ENCODE data around the gene TMEM273.

Gene TMEM273

GRCh38 chr10:49187950-49188761 is at the start of gene TMEM273:
Gene TMEM273, minus strand, starts transcription at chr10:49188391. Its CDS starts 55 bp downstream, at chr10:49188336.
- DNase-seq, result no peak

- DNase-seq, result no peak
Measured at GRCh38 chr10:49237985-49238384, 49.8 kb upstream of the TMEM273 start.

GRCh38 chr10:49235392-49235791 is 47.2 kb upstream of the TMEM273 start:
- no peak for DNase-seq

GRCh38 chr10:49231086-49231820 is 43.1 kb upstream of the TMEM273 start:
- DNase-seq, result no peak

- no peak for DNase-seq
Measured at GRCh38 chr10:49230004-49230403, 41.8 kb upstream of the TMEM273 start.

- DNase-seq, result no peak
Measured at GRCh38 chr10:49228677-49229076, 40.5 kb upstream of the TMEM273 start.

- DNase-seq, result no peak
Measured at GRCh38 chr10:49227406-49227805, 39.2 kb upstream of the TMEM273 start.

GRCh38 chr10:49226594-49226993 is 38.4 kb upstream of the TMEM273 start:
- no peak for DNase-seq

GRCh38 chr10:49225218-49225876 is 37.2 kb upstream of the TMEM273 start:
- DNase-seq, result no peak

- DNase-seq, result no peak
Measured at GRCh38 chr10:49223205-49223604, 35.0 kb upstream of the TMEM273 start.

- no peak for DNase-seq
Measured at GRCh38 chr10:49222170-49222569, 34.0 kb upstream of the TMEM273 start.

- DNase-seq, result no peak
Measured at GRCh38 chr10:49220679-49221078, 32.5 kb upstream of the TMEM273 start.

- DNase-seq, result no peak
Measured at GRCh38 chr10:49220031-49220430, 31.8 kb upstream of the TMEM273 start.

GRCh38 chr10:49219248-49219647 is 31.1 kb upstream of the TMEM273 start:
- no peak for DNase-seq

GRCh38 chr10:49218480-49218879 is 30.3 kb upstream of the TMEM273 start:
- no peak for DNase-seq

GRCh38 chr10:49217645-49218044 is 29.5 kb upstream of the TMEM273 start:
- DNase-seq, result no peak

- no peak for DNase-seq
Measured at GRCh38 chr10:49213211-49213610, 25.0 kb upstream of the TMEM273 start.

GRCh38 chr10:49212783-49213182 is 24.6 kb upstream of the TMEM273 start:
- no peak for DNase-seq

- DNase-seq, result no peak
Measured at GRCh38 chr10:49212076-49212475, 23.9 kb upstream of the TMEM273 start.

- no peak for DNase-seq
Measured at GRCh38 chr10:49208996-49209395, 20.8 kb upstream of the TMEM273 start.

- no peak for DNase-seq
Measured at GRCh38 chr10:49207936-49208487, 19.8 kb upstream of the TMEM273 start.

GRCh38 chr10:49207113-49207512 is 18.9 kb upstream of the TMEM273 start:
- no peak for DNase-seq

GRCh38 chr10:49205206-49205605 is 17.0 kb upstream of the TMEM273 start:
- no peak for DNase-seq

Measured in activated CD4-positive, alpha-beta T cell treated with anti-CD3 and anti-CD28 coated beads, Interleukin-2, amount 50 U/mL, for 1 hour (primary cell).